ENCODE data around the gene COL7A1.

Gene COL7A1

DNA sequence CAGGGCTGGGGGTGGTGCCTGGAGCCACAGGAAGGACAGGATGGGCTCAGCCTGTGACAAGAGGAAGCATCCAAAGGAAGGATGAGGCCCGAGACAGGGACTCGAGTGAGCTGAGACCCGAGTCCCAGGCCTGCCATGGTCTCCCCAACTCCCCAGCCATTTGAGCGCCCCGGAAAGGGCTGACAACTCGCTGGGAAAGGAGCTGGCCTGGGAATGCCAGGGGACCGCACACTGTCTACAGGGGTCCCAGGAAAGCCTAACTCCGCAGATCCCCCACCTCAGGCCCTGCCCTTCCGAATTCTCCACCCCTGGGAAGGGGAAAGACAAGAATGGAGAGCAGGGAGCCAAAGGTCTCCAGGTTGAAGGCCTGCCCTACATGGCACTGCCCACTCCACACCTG is 70.2 kb downstream of the COL7A1 start:
- ChIA-PET CTCF (no interaction called here), POLR2A (no interaction called here)
- no peak for DNase-seq (ENCODE audit: extremely low spot score)
- TF ChIP-seq LEF1 (IDR thresholded peaks at IDR 0.05; ENCODE audit: borderline replicate concordance) (no peak), NFRKB (IDR thresholded peaks at IDR 0.05) (no peak), ARNT (IDR thresholded peaks at IDR 0.05) (no peak), SP1 (IDR thresholded peaks at IDR 0.05) (no peak), SUZ12 (IDR thresholded peaks at IDR 0.05) (no peak), FOXM1 (IDR thresholded peaks at IDR 0.05; ENCODE audit: borderline replicate concordance) (no peak), TARDBP (IDR thresholded peaks at IDR 0.05) (no peak), HDGF (IDR thresholded peaks at IDR 0.05; ENCODE audit: borderline replicate concordance) (no peak)

DNA sequence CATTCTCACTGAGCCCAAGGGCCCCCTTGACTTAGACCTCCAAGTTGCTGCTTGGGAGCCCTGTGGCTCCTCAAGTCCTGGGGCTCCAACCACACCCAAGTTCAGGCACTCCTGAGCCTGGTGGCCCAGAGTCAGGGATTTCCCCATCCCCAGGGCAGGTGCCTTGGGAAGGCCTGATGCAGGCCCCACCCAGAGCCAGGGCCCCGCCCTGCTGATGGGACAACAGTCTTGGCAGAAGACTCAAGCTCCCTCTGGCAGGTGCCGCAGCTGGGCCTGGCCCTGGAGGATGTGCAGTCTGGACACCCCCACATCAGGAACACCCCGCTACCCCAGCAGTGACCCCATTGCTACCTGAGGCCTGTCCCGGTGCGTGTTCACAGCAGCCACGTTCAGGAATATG is 73.5 kb downstream of the COL7A1 start:
- DNase-seq (ENCODE audit: extremely low spot score) = no peak
- CTCF ChIA-PET = no interaction called here
- TF ChIP-seq FOXM1 (IDR thresholded peaks at IDR 0.05; ENCODE audit: borderline replicate concordance) (no peak), FOXA1 (IDR thresholded peaks at IDR 0.05) (no peak), TARDBP (IDR thresholded peaks at IDR 0.05) (no peak), NFRKB (IDR thresholded peaks at IDR 0.05) (no peak), SUZ12 (IDR thresholded peaks at IDR 0.05) (no peak), HDGF (IDR thresholded peaks at IDR 0.05; ENCODE audit: borderline replicate concordance) (no peak), L3MBTL2 (conservative IDR thresholded peaks at IDR 0.05) (no peak), ZNF384 (IDR thresholded peaks at IDR 0.05) (no peak), ELF4 (IDR thresholded peaks at IDR 0.05) (no peak), FOXK2 (IDR thresholded peaks at IDR 0.05) (no peak), ARNT (IDR thresholded peaks at IDR 0.05) (no peak), SP1 (IDR thresholded peaks at IDR 0.05) (no peak), BHLHE40 (IDR thresholded peaks at IDR 0.05; ENCODE audit: borderline replicate concordance) (no peak), LEF1 (IDR thresholded peaks at IDR 0.05; ENCODE audit: borderline replicate concordance) (no peak)
- TF ChIP-seq, protein P1, sequence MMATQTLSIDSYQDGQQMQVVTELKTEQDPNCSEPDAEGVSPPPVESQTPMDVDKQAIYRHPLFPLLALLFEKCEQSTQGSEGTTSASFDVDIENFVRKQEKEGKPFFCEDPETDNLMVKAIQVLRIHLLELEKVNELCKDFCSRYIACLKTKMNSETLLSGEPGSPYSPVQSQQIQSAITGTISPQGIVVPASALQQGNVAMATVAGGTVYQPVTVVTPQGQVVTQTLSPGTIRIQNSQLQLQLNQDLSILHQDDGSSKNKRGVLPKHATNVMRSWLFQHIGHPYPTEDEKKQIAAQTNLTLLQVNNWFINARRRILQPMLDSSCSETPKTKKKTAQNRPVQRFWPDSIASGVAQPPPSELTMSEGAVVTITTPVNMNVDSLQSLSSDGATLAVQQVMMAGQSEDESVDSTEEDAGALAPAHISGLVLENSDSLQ (IDR thresholded peaks at IDR 0.05) = no peak
- POLR2A ChIA-PET = no interaction called here

DNA sequence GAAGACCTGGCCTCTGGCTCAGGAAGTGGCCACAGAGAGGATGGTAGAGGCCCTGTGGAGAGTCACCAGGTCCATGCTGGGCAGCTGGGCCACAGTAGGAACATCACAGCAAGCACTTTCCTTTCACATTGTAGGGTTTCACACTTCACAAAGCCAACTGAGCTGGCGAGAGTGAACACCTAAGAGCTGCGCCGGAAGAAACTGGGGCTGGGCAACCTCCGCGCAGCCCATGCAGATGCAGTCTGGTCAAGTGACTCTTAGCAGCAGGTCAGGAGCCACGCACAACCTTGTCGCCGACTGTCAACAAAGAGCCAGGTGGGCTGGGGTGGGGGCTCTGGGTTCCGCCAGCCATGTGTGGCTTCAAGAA is 75.9 kb downstream of the COL7A1 start:
- ChIA-PET POLR2A (interaction anchor here (1.7 kb wide), 1 partner anchor 38 kb away, joined by 6 read pairs; the partner anchor contains the start of gene PFKFB4), CTCF (no interaction called here)
- TF ChIP-seq CTBP1 (IDR thresholded peaks at IDR 0.05; ENCODE audit: borderline replicate concordance) (no peak), FOXK2 (IDR thresholded peaks at IDR 0.05) (no peak), NFRKB (IDR thresholded peaks at IDR 0.05) (no peak)
- DNase-seq (ENCODE audit: extremely low spot score) = no peak

DNA sequence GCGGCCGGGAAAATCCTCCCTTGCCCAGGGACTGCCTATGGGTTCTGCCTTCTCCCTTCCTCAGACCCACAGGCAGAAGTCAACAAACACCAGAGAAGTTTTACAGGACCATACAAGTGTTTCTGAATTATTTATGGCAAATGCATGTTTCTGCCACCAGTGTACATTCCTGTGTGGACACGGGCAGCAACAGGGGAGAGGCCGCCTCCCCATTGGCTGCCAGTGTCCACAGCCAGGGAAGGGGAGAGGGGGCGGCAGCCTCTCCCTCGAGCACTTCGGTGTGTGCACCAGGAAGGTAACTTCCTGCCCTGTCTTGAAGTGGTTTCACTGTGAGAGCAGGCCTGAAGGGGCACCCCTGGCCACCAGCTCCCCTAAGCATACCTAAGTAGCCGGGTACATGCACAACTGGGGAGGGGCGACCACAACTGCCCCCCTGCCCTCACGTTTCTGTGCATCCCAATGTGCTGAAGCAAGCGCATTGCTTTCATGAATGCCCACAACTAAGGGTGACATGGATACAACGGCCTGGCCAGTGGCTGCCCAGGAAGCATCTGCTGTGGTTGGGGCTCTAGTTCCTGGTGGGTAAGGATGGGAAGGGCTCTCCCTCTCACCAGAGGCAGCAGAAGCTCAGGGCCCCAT is 76.4 kb downstream of the COL7A1 start:
- TF ChIP-seq FOXM1 (IDR thresholded peaks at IDR 0.05; ENCODE audit: borderline replicate concordance) = no peak
- no peak for TF ChIP-seq ELF4 (IDR thresholded peaks at IDR 0.05)
- no peak for TF ChIP-seq ZNF384 (IDR thresholded peaks at IDR 0.05)
- TF ChIP-seq ARNT (IDR thresholded peaks at IDR 0.05) = no peak
- no peak for TF ChIP-seq FOXK2 (IDR thresholded peaks at IDR 0.05)
- ChIA-PET CTCF (no interaction called here), POLR2A (interaction anchor here (1.7 kb wide), 1 partner anchor 38 kb away, joined by 6 read pairs; the partner anchor contains the start of gene PFKFB4)
- DNase-seq (ENCODE audit: extremely low spot score) = no peak

DNA sequence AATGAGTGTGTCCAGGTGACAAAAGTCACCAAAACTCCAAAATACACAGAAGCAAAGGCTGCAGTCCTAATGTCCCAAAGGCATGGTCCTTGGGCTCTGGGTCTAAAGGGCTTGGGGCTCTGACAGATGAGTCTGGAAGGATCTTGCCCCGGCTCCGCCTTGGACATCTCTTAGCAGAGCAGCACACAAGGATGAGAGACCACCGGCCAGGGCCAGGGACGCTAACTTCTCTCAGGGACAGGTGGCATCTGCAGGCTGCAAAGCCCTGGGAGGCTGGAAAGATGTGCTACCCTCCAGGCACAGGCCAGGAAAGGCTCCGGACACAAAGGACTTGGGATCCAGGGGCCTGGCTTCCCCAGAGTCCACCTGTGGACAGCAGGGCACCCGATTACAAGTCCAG is 77.1 kb downstream of the COL7A1 start:
- TF ChIP-seq FOXK2 (IDR thresholded peaks at IDR 0.05) (no peak), TARDBP (IDR thresholded peaks at IDR 0.05) (no peak), ARNT (IDR thresholded peaks at IDR 0.05) (no peak), LEF1 (IDR thresholded peaks at IDR 0.05; ENCODE audit: borderline replicate concordance) (no peak), BHLHE40 (IDR thresholded peaks at IDR 0.05; ENCODE audit: borderline replicate concordance) (no peak), CTBP1 (IDR thresholded peaks at IDR 0.05; ENCODE audit: borderline replicate concordance) (no peak), NFRKB (IDR thresholded peaks at IDR 0.05) (no peak), ELF4 (IDR thresholded peaks at IDR 0.05) (no peak), ZNF384 (IDR thresholded peaks at IDR 0.05) (no peak), FOXM1 (IDR thresholded peaks at IDR 0.05; ENCODE audit: borderline replicate concordance) (no peak), SUZ12 (IDR thresholded peaks at IDR 0.05) (no peak), HDGF (IDR thresholded peaks at IDR 0.05; ENCODE audit: borderline replicate concordance) (no peak), L3MBTL2 (conservative IDR thresholded peaks at IDR 0.05) (no peak), SP1 (IDR thresholded peaks at IDR 0.05) (no peak), FOXA1 (IDR thresholded peaks at IDR 0.05) (no peak)
- TF ChIP-seq, protein P1 (IDR thresholded peaks at IDR 0.05) = no peak
- ChIA-PET POLR2A (no interaction called here), CTCF (no interaction called here)
- DNase-seq (ENCODE audit: extremely low spot score) = no peak

DNA sequence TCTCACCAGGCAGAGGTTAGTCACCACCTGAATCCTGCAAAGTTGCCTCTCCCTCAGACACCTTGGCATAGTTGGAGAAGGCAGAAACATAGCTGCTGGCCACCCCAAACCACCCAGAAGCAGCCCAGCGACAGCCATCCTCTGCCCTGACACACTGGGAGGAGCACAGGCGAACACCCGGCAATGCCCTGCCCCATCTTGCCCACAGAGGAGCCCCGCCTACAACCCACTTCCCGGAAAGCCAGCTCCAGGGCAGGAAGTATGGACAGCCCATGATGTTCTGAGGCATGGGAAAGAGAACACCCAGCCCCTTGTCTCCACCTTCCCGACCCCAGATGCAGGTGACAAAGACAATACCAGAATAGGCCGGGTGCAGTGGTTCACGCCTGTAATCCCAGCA is 78.6 kb downstream of the COL7A1 start:
- ChIA-PET POLR2A (no interaction called here), CTCF (no interaction called here)
- DNase-seq (ENCODE audit: extremely low spot score) = no peak
- TF ChIP-seq FOXM1 (IDR thresholded peaks at IDR 0.05; ENCODE audit: borderline replicate concordance) (no peak), ARNT (IDR thresholded peaks at IDR 0.05) (no peak), CTBP1 (IDR thresholded peaks at IDR 0.05; ENCODE audit: borderline replicate concordance) (no peak), LEF1 (IDR thresholded peaks at IDR 0.05; ENCODE audit: borderline replicate concordance) (no peak), FOXA1 (IDR thresholded peaks at IDR 0.05) (no peak), ZNF384 (IDR thresholded peaks at IDR 0.05) (no peak), ELF4 (IDR thresholded peaks at IDR 0.05) (no peak), SP1 (IDR thresholded peaks at IDR 0.05) (no peak), NFRKB (IDR thresholded peaks at IDR 0.05) (no peak)
